H1 (cell line): ENCODE measurements around the gene SHROOM3.

ENCODE experiments used
- PHF8 ChIP-seq: fragments of 200-600 bp; sonication (generic); conservative IDR thresholded peaks from 2 replicates; pipeline ENCODE4 v1.7.1; 2012; ENCODE audit warnings: low read depth, mild to moderate bottlenecking, inconsistent platforms, low read length, moderate library complexity
- RNF2 ChIP-seq: fragments of 200-900, 300-1000 bp; sonication (generic); IDR thresholded peaks from 2 replicates; pipeline ENCODE4 v1.7.1; 2016; ENCODE audit warnings: borderline replicate concordance, low read depth, mild to moderate bottlenecking, antibody characterized with exemption, low read length; ENCODE audit not compliant: poor library complexity, severe bottlenecking; ENCODE audit errors: missing control alignments
- TEAD4 ChIP-seq: IDR thresholded peaks from 2 replicates; pipeline ENCODE4 v1.6.1; 2012; ENCODE audit warnings: low read depth, low read length, inconsistent platforms, mixed read lengths
- TF ChIP-seq, protein P1 (sequence below): IDR thresholded peaks from 2 replicates; pipeline ENCODE4 v1.6.1; 2012; ENCODE audit warnings: low read length, inconsistent platforms

DNA sequence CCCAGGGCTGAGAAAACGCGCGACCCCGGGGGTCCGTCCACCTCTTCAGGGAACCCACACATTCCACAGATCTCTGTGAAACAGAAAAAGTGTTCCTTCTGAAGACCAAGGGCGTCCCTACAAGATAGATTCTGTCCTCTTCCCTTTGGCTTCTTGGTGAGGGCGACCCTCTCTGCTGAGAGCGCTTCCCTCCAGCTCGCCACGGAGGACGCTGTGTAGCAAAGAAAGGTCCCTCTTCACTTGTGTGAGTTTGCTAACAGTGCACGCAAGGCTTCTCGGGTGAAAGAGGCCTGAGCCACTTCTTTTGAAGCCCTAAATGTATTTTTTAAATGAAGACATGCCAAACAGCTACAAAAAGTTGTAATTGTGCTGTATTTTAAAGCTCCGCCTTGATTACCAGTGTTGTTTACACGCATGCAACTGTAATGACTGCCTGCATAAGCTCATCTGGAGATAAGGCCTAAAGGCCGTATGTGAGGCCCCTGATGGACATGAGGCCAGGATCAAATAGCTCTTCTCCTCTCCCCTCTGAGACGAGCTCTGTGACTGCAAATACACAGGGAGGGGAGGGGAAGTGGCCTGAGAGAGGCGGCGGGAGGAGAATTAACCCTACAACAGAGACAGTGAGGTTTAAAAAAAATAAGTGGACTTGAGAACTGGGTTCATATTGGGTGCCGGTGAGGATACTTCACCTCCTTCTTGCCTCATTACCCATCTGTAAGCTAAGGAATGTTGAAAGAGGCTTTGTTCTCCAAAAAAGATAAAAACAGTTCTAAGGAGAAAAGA, 367.4 kb downstream of the SHROOM3 start:
- TF ChIP-seq, protein P1, sequence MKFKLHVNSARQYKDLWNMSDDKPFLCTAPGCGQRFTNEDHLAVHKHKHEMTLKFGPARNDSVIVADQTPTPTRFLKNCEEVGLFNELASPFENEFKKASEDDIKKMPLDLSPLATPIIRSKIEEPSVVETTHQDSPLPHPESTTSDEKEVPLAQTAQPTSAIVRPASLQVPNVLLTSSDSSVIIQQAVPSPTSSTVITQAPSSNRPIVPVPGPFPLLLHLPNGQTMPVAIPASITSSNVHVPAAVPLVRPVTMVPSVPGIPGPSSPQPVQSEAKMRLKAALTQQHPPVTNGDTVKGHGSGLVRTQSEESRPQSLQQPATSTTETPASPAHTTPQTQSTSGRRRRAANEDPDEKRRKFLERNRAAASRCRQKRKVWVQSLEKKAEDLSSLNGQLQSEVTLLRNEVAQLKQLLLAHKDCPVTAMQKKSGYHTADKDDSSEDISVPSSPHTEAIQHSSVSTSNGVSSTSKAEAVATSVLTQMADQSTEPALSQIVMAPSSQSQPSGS, result no peak
- no peak for TF ChIP-seq PHF8
- TF ChIP-seq RNF2, result no peak
- TF ChIP-seq TEAD4, result no peak
